ENCODE measurements around the gene DPEP1.

DNA sequence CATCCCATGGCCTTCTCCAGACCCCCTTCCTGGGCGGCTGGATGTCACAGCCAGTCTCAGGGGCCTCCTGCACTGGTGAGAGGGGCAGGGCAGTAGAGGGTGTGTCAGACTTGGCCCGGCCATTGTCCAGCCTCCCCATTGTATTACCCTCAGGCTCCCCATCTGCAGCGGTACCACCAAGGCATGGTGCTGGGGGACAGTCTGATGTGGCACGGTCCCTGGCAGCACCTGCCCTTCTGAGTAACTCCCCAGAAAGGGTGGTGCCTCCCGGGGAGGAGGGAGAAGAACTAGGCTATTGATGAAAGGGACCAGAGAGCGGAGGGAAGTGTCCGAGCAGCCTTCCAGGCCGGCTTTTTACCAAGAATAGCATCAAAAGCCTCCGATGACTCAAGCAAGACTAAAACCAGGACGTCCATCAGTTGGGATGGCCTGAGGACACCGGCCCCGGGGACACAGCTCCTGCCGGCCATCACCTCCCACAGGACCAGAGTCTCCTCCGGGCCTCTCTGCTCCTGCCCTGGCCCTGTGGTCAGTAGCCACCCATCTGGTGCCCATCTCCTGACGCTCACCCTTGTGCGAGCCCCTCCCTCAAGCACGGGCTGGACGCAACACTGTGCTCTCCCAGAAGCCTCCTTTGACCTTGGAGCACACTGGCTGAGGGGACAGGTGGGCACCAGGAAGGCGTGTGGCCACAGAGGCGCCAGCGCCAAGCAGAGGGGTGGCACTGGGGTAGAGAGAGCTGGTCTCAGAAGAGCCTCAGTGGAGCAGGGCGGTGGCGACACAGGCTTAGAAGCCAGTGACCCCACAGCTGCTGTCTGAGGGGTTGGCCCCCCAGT is 43.7 kb upstream of the DPEP1 start:
- TF ChIP-seq CTCF (IDR thresholded peaks at IDR 0.05) (no peak), EP300 (IDR thresholded peaks at IDR 0.05; ENCODE audit: low read depth) (no peak), POLR2AphosphoS5 (IDR thresholded peaks at IDR 0.05) (no peak)

Measured in transverse colon (tissue), 4 donors.